HepG2 (cell line): ENCODE measurements around the gene CUL5. TPM values are rescaled to one million over a fixed set of nuclear protein-coding genes. Genes with fewer than 3 reads are reported as not detected.
A peak's percentile ranks its signal among the peaks of the same experiment; 100 is the strongest.

ENCODE experiments used
- ATAC-seq: fragments of 200-7000 bp; cut with Tn5 transposase; 3 replicates; pipeline ENCODE4 v1.9.1; 2020; ENCODE audit warnings: mild to moderate bottlenecking, moderate library complexity
- BruUV-seq: library from RNA; stranded (reverse); fragments of 400-500 nt; replicated peaks from 2 replicates; lab custom pipeline; 2021; lab: Mats Ljungman, UMichigan
- CTCF ChIA-PET: fragments of 300-600 bp; formaldehyde crosslinking; extraction: SDS; loops from one replicate; lab custom pipeline; 2021; ENCODE audit warnings: low total read pairs, inconsistent platforms, low intra/inter-chr PET ratio; lab: Yijun Ruan, JAX
- POLR2A ChIA-PET: fragments of 350-600 bp; sonication (Branson Sonifier 250); formaldehyde crosslinking; loops from one replicate; lab custom pipeline; 2020; ENCODE audit warnings: antibody characterized with exemption, inconsistent platforms; lab: Yijun Ruan, JAX
- DNase-seq: peaks from one replicate; pipeline ENCODE4 v3.0.0-alpha.2; 2015; ENCODE audit warnings: low spot score
- FAIRE-seq: peaks from 3 replicates; lab custom pipeline; 2011; peaks lifted over from hg19 to GRCh38; lab: Jason Lieb, UNC
- H2AFZ ChIP-seq: one replicate; pipeline ENCODE4 v1.6.1; 2011; ENCODE audit warnings: low read length, inconsistent platforms
- H3K27ac ChIP-seq: fragments of 300-600 bp; 3 replicates; pipeline ENCODE4 v1.8.0; 2011; ENCODE audit warnings: mixed run types, mild to moderate bottlenecking, mixed read lengths, low read length, inconsistent platforms; ENCODE audit not compliant: insufficient read depth; ENCODE audit errors: extremely low read length
- H3K27me3 ChIP-seq, 2 experiments: fragments of 200-600 bp in 1 of 2; 2 replicates in 1 of 2; 3 replicates in 1 of 2; pipeline versions ENCODE4 v1.6.0 to v1.8.0; 2011; ENCODE audit warnings: low read length in 2 of 2, mild to moderate bottlenecking in 2 of 2, moderate library complexity in 2 of 2, inconsistent platforms in 1 of 2; ENCODE audit not compliant: insufficient read depth in 2 of 2, control insufficient read depth in 1 of 2
- H3K36me3 ChIP-seq, 2 experiments: fragments of 200-600 bp in 1 of 2; replicated peaks in 1 of 2; 2 replicates in 1 of 2; 3 replicates in 1 of 2; pipeline versions ENCODE4 v1.5.1 to v1.8.0; 2011; ENCODE audit warnings: low read length in 2 of 2, inconsistent platforms in 1 of 2; ENCODE audit not compliant: insufficient read depth in 2 of 2, control insufficient read depth in 1 of 2
- H3K4me1 ChIP-seq: 2 replicates; pipeline ENCODE4 v1.5.1; 2012; ENCODE audit warnings: low read length, inconsistent platforms; ENCODE audit not compliant: insufficient read depth
- H3K4me2 ChIP-seq: 2 replicates; pipeline ENCODE4 v1.6.0; 2011; ENCODE audit warnings: low read depth, low read length, inconsistent platforms
- H3K4me3 ChIP-seq, 3 experiments: fragments of 200-600 bp in 1 of 3; sonication (generic), shearing (Covaris generic) in 1 of 3; replicated peaks in 1 of 3; 2 replicates each; pipeline ENCODE4 v1.5.1; 2011 to 2016; ENCODE audit warnings: low read length in 3 of 3, inconsistent platforms in 2 of 3, low read depth in 2 of 3, mild to moderate bottlenecking in 2 of 3, control low read depth in 1 of 3, mixed read lengths in 1 of 3; ENCODE audit not compliant: insufficient read depth in 1 of 3
- H3K79me2 ChIP-seq: one replicate; pipeline ENCODE4 v1.6.1; 2011; ENCODE audit warnings: low read length, inconsistent platforms; ENCODE audit not compliant: insufficient read depth
- H3K9ac ChIP-seq: 2 replicates; pipeline ENCODE4 v1.6.0; 2011; ENCODE audit warnings: mild to moderate bottlenecking, low read depth, low read length, inconsistent platforms; ENCODE audit not compliant: insufficient read depth
- H3K9me3 ChIP-seq: 2 replicates; pipeline ENCODE4 v1.5.1; 2012; ENCODE audit warnings: mild to moderate bottlenecking, low read length
- H4K20me1 ChIP-seq: 2 replicates; pipeline ENCODE4 v1.6.0; 2011; ENCODE audit warnings: inconsistent platforms, mild to moderate bottlenecking, low read length, moderate library complexity; ENCODE audit not compliant: insufficient read depth
- GFI1 ChIP-seq: sonication (generic); formaldehyde crosslinking; IDR thresholded peaks from 2 replicates; pipeline ENCODE4 v1.5.0; 2020; ENCODE audit warnings: missing genetic modification reagents, mild to moderate bottlenecking, borderline replicate concordance
- STAG1 ChIP-seq: sonication (generic); formaldehyde crosslinking; IDR thresholded peaks from 2 replicates; pipeline ENCODE4 v1.4.0; 2020; ENCODE audit warnings: missing genetic modification reagents
- TFDP1 ChIP-seq: IDR thresholded peaks from 2 replicates; pipeline ENCODE4 v1.6.1; 2016; ENCODE audit warnings: missing compliant biosample characterization, missing genetic modification reagents, borderline replicate concordance
- ZBTB33 ChIP-seq: sonication (generic); formaldehyde crosslinking; IDR thresholded peaks from 2 replicates; pipeline ENCODE4 v1.4.0; 2020; ENCODE audit warnings: missing genetic modification reagents
- ZBTB8A ChIP-seq: sonication (generic); formaldehyde crosslinking; IDR thresholded peaks from 2 replicates; pipeline ENCODE4 v1.4.0; 2020; ENCODE audit warnings: mild to moderate bottlenecking, low read depth, missing genetic modification reagents, borderline replicate concordance
- ZNF383 ChIP-seq: sonication (generic); formaldehyde crosslinking; IDR thresholded peaks from 2 replicates; pipeline ENCODE4 v1.4.0; 2020; ENCODE audit warnings: missing genetic modification reagents, mild to moderate bottlenecking, borderline replicate concordance
- WGBS: methylation state at CpG from one replicate; pipeline ENCODE4 v1.1.6; 2017; ENCODE audit warnings: low lambda C conversion rate; 5-methylcytosine and 5-hydroxymethylcytosine counted together
- in situ Hi-C: cut with HindIII; loops from 2 replicates; pipeline ENCODE4 v1.10.0; 2017; ENCODE audit warnings: low pct_unique_long_range_greater_than_20kb; ENCODE audit not compliant: extremely low pct_ligation_motif_present
- intact Hi-C: fragments of 100-400 bp; cut with micrococcal nuclease; formaldehyde crosslinking; loops from one replicate; pipeline ENCODE4 v1.10.0; 2022; ENCODE audit not compliant: unreplicated experiment
- polyA plus RNA-seq, 8 experiments: library from polyadenylated mRNA; depleted of rRNA in 3 of 8; stranded (reverse) in 7 of 8; unstranded in 1 of 8; fragments of >200 nt; fragmentation: Illumina TruSeq in 4 of 8; extraction: Trizol in 4 of 8; gene quantifications; 2 replicates each; pipeline versions ENCODE4 v1.2.1 to v1.2.3, GENCODE V29; 2011 to 2016; ENCODE audit warnings: low read depth in 4 of 8, missing spikeins in 1 of 8, mixed read lengths in 1 of 8; ENCODE audit not compliant: insufficient read depth in 1 of 8
- total RNA-seq, 5 experiments: library from RNA; depleted of rRNA; stranded (reverse); fragments of >200 nt; fragmentation: Illumina TruSeq; extraction: Trizol; gene quantifications; 2 replicates each; pipeline ENCODE4 v1.2.3, GENCODE V29; 2016; ENCODE audit warnings: low read depth in 1 of 5

The CUL5 gene
- total and polyA plus RNA-seq, 2 of the 13 experiments (the other 11 are each of a cell fraction or from before 2014, with no cell fraction given) = 7.0 to 24.7 TPM

- Histone ChIP-seq H3K27me3 (no peaks in the 10 kb centered on the region), H3K4me3 (no peak overlapping the region), H3K4me2 (no peak overlapping the region), H3K9ac (no peak overlapping the region), H3K27ac (no peak overlapping the region), H3K9me3 (no peaks in the 10 kb centered on the region), H3K79me2 (peaks cover 94% of the 10 kb centered on the region), H3K4me1 (peaks cover 18% of the 10 kb centered on the region), H4K20me1 (peaks cover 8% of the 10 kb centered on the region; the same call in 1 of the 2 replicates), H3K36me3 (peaks cover 2 to 8% of the 10 kb centered on the region in 2 experiments; a peak in 1 of 5 replicates), H2AFZ (no peak overlapping the region)
- BruUV-seq = no TSS peak
- in situ Hi-C loops = no loop called here
- CTCF ChIA-PET = no interaction called here
- no peak for FAIRE-seq
- DNase-seq = no peak
- ATAC-seq = peak; percentile 31; the same call in 2 of the 3 replicates
- intact Hi-C loops = no loop called here
- TF ChIP-seq TFDP1 (CRISPR knock-in tag) (no peak), ZBTB33 (CRISPR knock-in tag) (peak; percentile 74; the same call in 1 of the 2 replicates), ZBTB8A (CRISPR knock-in tag) (no peak), ZNF383 (CRISPR knock-in tag) (no peak), GFI1 (0 out of 2 replicates have a peak, but pooled peaks have one; percentile 22), STAG1 (CRISPR knock-in tag) (no peak)
- 92% methylated on average over 5 of the region's 5 CpGs for WGBS
- POLR2A ChIA-PET = no interaction called here
Measured at GRCh38 chr11:108025387-108026080, 16.8 kb downstream of the CUL5 start.
